Measurements from ENCODE around the gene TMEM131. TPM values are rescaled to one million over a fixed set of nuclear protein-coding genes. Genes with fewer than 3 reads are reported as not detected.
"Not testable (repeated sequence)": the region's sequence is repeated elsewhere in the genome, so short reads cannot be mapped to it uniquely, and the experiment has no call there.

Gene TMEM131
- total and polyA plus RNA-seq, 3 donors from 2014 or later, result 35.0 to 54.8 (median 49.6) TPM

DNA sequence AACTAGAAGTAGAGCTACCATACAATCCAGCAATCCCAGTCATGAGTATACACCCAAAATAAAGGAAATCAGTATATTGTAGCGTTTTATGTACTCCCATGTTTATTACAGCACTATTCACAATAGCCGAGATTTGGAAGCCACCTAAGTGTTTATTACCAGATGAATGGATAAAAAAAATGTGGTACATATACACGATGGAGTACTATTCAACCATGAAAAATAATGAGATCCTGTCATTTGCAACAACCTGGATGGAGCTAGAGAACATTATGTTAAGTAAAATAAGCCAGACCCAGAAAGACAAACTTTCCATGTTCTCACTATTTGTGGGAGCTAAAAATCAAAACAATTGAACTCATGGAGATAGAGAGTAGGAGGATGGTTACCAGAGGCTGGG lies 131.9 kb downstream of the TMEM131 start:
- Histone ChIP-seq H3K4me1 (peaks cover under 1% of the 10 kb centered on the region), H3K4me3 (no peak overlapping the region), H3K27me3 (no peaks in the 10 kb centered on the region), H3K27ac (no peak overlapping the region), H3K9me3 (no peaks in the 10 kb centered on the region), H3K36me3 (ENCODE audit: low read depth, missing control alignments) (no peaks in the 10 kb centered on the region)
- 94 to 98% methylated on average over 3 of the region's 3 CpGs for WGBS, 2 donors
- TF ChIP-seq POLR2A (IDR thresholded peaks at IDR 0.05), result no peak
- intact Hi-C loops (cut with DNase I; ENCODE audit: low total_unique reads), result no loop called here
- DNase-seq, result no peak

GRCh38 chr2:97861177-97861576 lies 134.6 kb downstream of the TMEM131 start:
- no peak for TF ChIP-seq CTCF (IDR thresholded peaks at IDR 0.05)

DNA sequence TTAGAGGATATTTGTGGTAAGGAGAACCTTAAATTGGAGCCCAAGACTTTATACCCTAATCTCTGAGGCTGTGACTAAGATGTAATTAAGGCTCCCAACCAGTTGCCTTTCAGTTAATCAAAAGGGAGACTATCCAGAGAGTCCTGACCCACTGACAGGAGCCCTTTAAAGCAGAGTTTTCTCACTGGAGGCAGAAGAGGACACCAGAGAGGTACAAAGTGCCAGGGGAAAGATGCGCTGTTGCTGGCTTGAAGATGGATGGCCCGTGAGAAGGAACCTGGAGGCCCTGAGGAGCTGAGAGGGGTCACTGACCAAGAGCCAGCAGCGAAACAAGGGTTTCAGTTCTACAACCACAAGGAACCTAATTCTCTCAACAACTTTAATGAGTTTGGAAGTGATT lies 137.3 kb downstream of the TMEM131 start:
- no peaks in the 10 kb centered on the region for H3K36me3 ChIP-seq (ENCODE audit: low read depth, missing control alignments)
- intact Hi-C loops (cut with DNase I; ENCODE audit: low total_unique reads), result no loop called here
- DNase-seq, result no peak
- H3K9me3 ChIP-seq, result no peaks in the 10 kb centered on the region
- H3K4me3 ChIP-seq, result no peak overlapping the region
- WGBS, 2 donors, result 81 to 83% methylated on average over 3 of the region's 3 CpGs
- H3K27me3 ChIP-seq, result no peaks in the 10 kb centered on the region
- no peaks in the 10 kb centered on the region for H3K4me1 ChIP-seq
- TF ChIP-seq POLR2A (IDR thresholded peaks at IDR 0.05) (no peak), CTCF (IDR thresholded peaks at IDR 0.05) (no peak)
- H3K27ac ChIP-seq, result no peak overlapping the region

More at GRCh38 chr2:97861177-97861576, 134.6 kb downstream of the TMEM131 start:
- no peak overlapping the region for H3K4me3 ChIP-seq
- DNase-seq, result no peak
- H3K4me1 ChIP-seq, result no peaks in the 10 kb centered on the region
- 96 to 100% methylated on average over 2 of the region's 2 CpGs for WGBS, 2 donors
- H3K27me3 ChIP-seq, result no peaks in the 10 kb centered on the region
- no peak overlapping the region for H3K27ac ChIP-seq
- H3K9me3 ChIP-seq, result no peaks in the 10 kb centered on the region
- intact Hi-C loops (cut with DNase I; ENCODE audit: low total_unique reads), result no loop called here
- no peaks in the 10 kb centered on the region for H3K36me3 ChIP-seq (ENCODE audit: low read depth, missing control alignments)

- no peak overlapping the region for H3K4me3 ChIP-seq
- H3K9me3 ChIP-seq, result no peaks in the 10 kb centered on the region
- no peaks in the 10 kb centered on the region for H3K4me1 ChIP-seq
- intact Hi-C loops (cut with DNase I; ENCODE audit: low total_unique reads), result no loop called here
- no peak for DNase-seq
- TF ChIP-seq CTCF (IDR thresholded peaks at IDR 0.05), result no peak
- no peak for TF ChIP-seq POLR2A (IDR thresholded peaks at IDR 0.05)
- 83 to 89% methylated on average over 2 of the region's 2 CpGs for WGBS, 2 donors
- H3K36me3 ChIP-seq (ENCODE audit: low read depth, missing control alignments), result no peaks in the 10 kb centered on the region
- H3K27me3 ChIP-seq, result no peaks in the 10 kb centered on the region
- H3K27ac ChIP-seq, result no peak overlapping the region
Observed at GRCh38 chr2:97857553-97857952, 138.2 kb downstream of the TMEM131 start.

GRCh38 chr2:97853057-97853456 lies 142.7 kb downstream of the TMEM131 start:
- DNase-seq; H3K4me1 ChIP-seq; H3K27ac ChIP-seq; H3K4me3 ChIP-seq; intact Hi-C loops (cut with DNase I; ENCODE audit: low total_unique reads); H3K36me3 ChIP-seq (ENCODE audit: low read depth, missing control alignments); H3K9me3 ChIP-seq; H3K27me3 ChIP-seq: not testable (repeated sequence)
- 96 to 98% methylated on average over 4 of the region's 4 CpGs for WGBS, 2 donors

DNA sequence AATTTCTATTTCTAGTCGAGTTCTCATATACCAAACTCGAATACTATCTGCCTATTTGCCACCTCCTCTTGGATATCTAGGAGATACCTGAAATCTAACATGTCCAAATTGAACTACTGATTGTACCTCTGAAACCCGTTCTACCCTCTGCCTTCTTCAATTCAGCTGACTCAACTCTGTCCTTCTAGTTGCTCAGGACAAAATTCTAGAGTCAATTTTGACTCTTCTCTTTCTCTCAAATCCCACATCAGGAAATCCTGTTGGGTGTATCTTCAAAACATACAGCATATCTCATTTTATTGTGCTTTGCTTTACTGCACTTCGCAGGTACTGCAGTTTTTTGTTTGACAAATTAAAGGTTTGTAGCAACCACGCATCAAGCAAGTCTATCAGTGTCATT lies 144.6 kb downstream of the TMEM131 start:
- no peaks in the 10 kb centered on the region for H3K36me3 ChIP-seq (ENCODE audit: low read depth, missing control alignments)
- no peak for TF ChIP-seq POLR2A (IDR thresholded peaks at IDR 0.05)
- TF ChIP-seq CTCF (IDR thresholded peaks at IDR 0.05), result no peak
- no peak overlapping the region for H3K4me3 ChIP-seq
- no peak for DNase-seq
- WGBS, 2 donors, result 93 to 96% methylated on average over 5 of the region's 5 CpGs
- H3K27me3 ChIP-seq, result no peaks in the 10 kb centered on the region
- no peak overlapping the region for H3K27ac ChIP-seq
- intact Hi-C loops (cut with DNase I; ENCODE audit: low total_unique reads), result no loop called here
- H3K4me1 ChIP-seq, result no peaks in the 10 kb centered on the region
- no peaks in the 10 kb centered on the region for H3K9me3 ChIP-seq

All from testis (tissue), 3 donors.